K562 (cell line): ENCODE results near the gene SLC9A7. TPM values are rescaled to one million over a fixed set of nuclear protein-coding genes. Genes with fewer than 3 reads are reported as not detected.
A peak's percentile ranks its signal among the peaks of the same experiment; 100 is the strongest.

Experiments used
- ATAC-seq: fragments of 200-7000 bp; cut with Tn5 transposase; 3 replicates; pipeline ENCODE4 v1.9.1; 2020; ENCODE audit warnings: moderate library complexity
- BruUV-seq: library from RNA; stranded (reverse); fragments of 400-500 nt; replicated peaks from 2 replicates; lab custom pipeline; 2021; lab: Mats Ljungman, UMichigan
- CTCF ChIA-PET: fragments of 300-600 bp; formaldehyde crosslinking; extraction: SDS; loops from one replicate; lab custom pipeline; 2021; ENCODE audit warnings: low intra/inter-chr PET ratio; lab: Yijun Ruan, JAX
- POLR2A ChIA-PET: fragments of 300-600, 350-650 bp; sonication (Branson Sonifier 250); formaldehyde crosslinking; extraction: SDS; loops from one replicate; lab custom pipeline; 2021; ENCODE audit warnings: antibody characterized with exemption, inconsistent platforms; lab: Yijun Ruan, JAX
- DNase-seq, 4 experiments: peaks; one replicate each; pipeline versions ENCODE4 v3.0.0 to v3.0.0-alpha.2; 2011 to 2018; ENCODE audit warnings: low spot score in 3 of 4, mixed read lengths in 3 of 4; ENCODE audit errors: extremely low read depth in 1 of 4
- FAIRE-seq: peaks from 2 replicates; lab custom pipeline; 2011; peaks lifted over from hg19 to GRCh38; lab: Jason Lieb, UNC
- H2AFZ ChIP-seq: 2 replicates; pipeline ENCODE4 v1.6.0; 2011; ENCODE audit warnings: low read depth, low read length, control low read depth, inconsistent platforms
- H3K27ac ChIP-seq: fragments of 200-600 bp; 3 replicates; pipeline ENCODE4 v1.8.0; 2011; ENCODE audit warnings: low read depth, mild to moderate bottlenecking, control low read depth, inconsistent platforms, low read length, moderate library complexity, mixed read lengths; ENCODE audit errors: extremely low read depth
- H3K27me3 ChIP-seq, 2 experiments: fragments of 300-600 bp in 1 of 2; 2 replicates in 1 of 2; 3 replicates in 1 of 2; pipeline versions ENCODE4 v1.6.0 to v1.8.0; 2011; ENCODE audit warnings: inconsistent platforms in 2 of 2, low read length in 2 of 2, mild to moderate bottlenecking in 1 of 2, mixed read lengths in 1 of 2, moderate library complexity in 1 of 2; ENCODE audit not compliant: control insufficient read depth in 2 of 2, insufficient read depth in 2 of 2
- H3K36me3 ChIP-seq: fragments of 300-600 bp; 3 replicates; pipeline ENCODE4 v1.8.0; 2011; ENCODE audit warnings: mild to moderate bottlenecking, low read length, inconsistent platforms; ENCODE audit not compliant: control insufficient read depth, insufficient read depth
- H3K4me1 ChIP-seq, 2 experiments: fragments of 200-600 bp in 1 of 2; replicated peaks in 1 of 2; 2 replicates in 1 of 2; 3 replicates in 1 of 2; pipeline versions ENCODE4 v1.5.1 to v1.8.0; 2011; ENCODE audit warnings: inconsistent platforms in 2 of 2, low read length in 2 of 2, mild to moderate bottlenecking in 1 of 2, mixed read lengths in 1 of 2, moderate library complexity in 1 of 2; ENCODE audit not compliant: control insufficient read depth in 2 of 2, insufficient read depth in 2 of 2
- H3K4me2 ChIP-seq: 2 replicates; pipeline ENCODE4 v1.6.1; 2011; ENCODE audit warnings: low read length, control low read depth, inconsistent platforms, mixed read lengths; ENCODE audit not compliant: insufficient read depth
- H3K4me3 ChIP-seq: fragments of 200-600 bp; sonication (generic), shearing (Covaris generic); 2 replicates; pipeline ENCODE4 v1.5.1; 2016; ENCODE audit warnings: control low read depth, inconsistent platforms
- H3K79me2 ChIP-seq: fragments of 200-600 bp; 3 replicates; pipeline ENCODE4 v1.8.0; 2011; ENCODE audit warnings: low read length, inconsistent platforms; ENCODE audit not compliant: control insufficient read depth, insufficient read depth
- H3K9ac ChIP-seq, 2 experiments: 2 replicates each; pipeline versions ENCODE4 v1.6.0 to v1.6.1; 2011; ENCODE audit warnings: low read depth in 2 of 2, low read length in 2 of 2, control low read depth in 1 of 2, inconsistent platforms in 1 of 2, mild to moderate bottlenecking in 1 of 2, mixed read lengths in 1 of 2; ENCODE audit not compliant: insufficient read depth in 1 of 2
- H3K9me1 ChIP-seq: one replicate; pipeline ENCODE4 v1.6.0; 2011; ENCODE audit warnings: inconsistent platforms, mild to moderate bottlenecking, low read length, moderate library complexity; ENCODE audit not compliant: control insufficient read depth, insufficient read depth
- H3K9me3 ChIP-seq: replicated peaks from 2 replicates; pipeline ENCODE4 v1.5.1; 2011; ENCODE audit warnings: low read depth, low read length, inconsistent platforms; ENCODE audit not compliant: control insufficient read depth, insufficient read depth
- H4K20me1 ChIP-seq: replicated peaks from 2 replicates; pipeline ENCODE4 v1.6.1; 2011; ENCODE audit warnings: low read length, inconsistent platforms, mixed read lengths; ENCODE audit not compliant: control insufficient read depth, insufficient read depth
- FOXJ3 ChIP-seq: sonication (generic); formaldehyde crosslinking; IDR thresholded peaks from 2 replicates; pipeline ENCODE4 v1.4.0; 2020; ENCODE audit warnings: mild to moderate bottlenecking, missing genetic modification reagents
- ZFP36 ChIP-seq: fragments of 150-350 bp; IDR thresholded peaks from 2 replicates; pipeline ENCODE4 v1.6.1; 2018; ENCODE audit warnings: low read length, low read depth; ENCODE audit not compliant: partially characterized antibody
- ZNF263 ChIP-seq: sonication (generic); formaldehyde crosslinking; IDR thresholded peaks from 2 replicates; pipeline ENCODE4 v1.8.0; 2022; ENCODE audit warnings: mild to moderate bottlenecking, missing genetic modification reagents, borderline replicate concordance
- WGBS: fragments of 100-300 bp; shearing (Covaris generic); methylation state at CpG from one replicate; pipeline ENCODE4 v1.1.6; 2016; ENCODE audit warnings: low coverage, mixed read lengths; ENCODE audit not compliant: insufficient coverage; ENCODE audit errors: missing lambda C conversion rate; 5-methylcytosine and 5-hydroxymethylcytosine counted together
- in situ Hi-C: fragments of 300-500 bp; cut with MboI; formaldehyde crosslinking; loops from 4 replicates; pipeline ENCODE4 v1.15.0; 2018; ENCODE audit warnings: inconsistent platforms, mixed read lengths
- intact Hi-C: fragments of 100-400 bp; cut with micrococcal nuclease; formaldehyde crosslinking; loops from 2 replicates; pipeline ENCODE4 v1.14.2; 2022
- polyA plus RNA-seq, 8 experiments: library from polyadenylated mRNA; depleted of rRNA in 4 of 8; stranded (reverse) in 5 of 8; unstranded in 3 of 8; fragments of >200 nt; fragmentation: Nextera tagmentation in 2 of 8; fragmentation: Illumina TruSeq in 1 of 8; extraction: Ambion mirVana in 2 of 8; extraction: Trizol in 1 of 8; gene quantifications; 2 replicates each; pipeline versions ENCODE4 v1.2.1 to v1.2.3, GENCODE V29; 2011 to 2014; ENCODE audit warnings: inconsistent platforms in 1 of 8, missing spikeins in 1 of 8
- total RNA-seq, 7 experiments: library from RNA; depleted of rRNA in 6 of 7; stranded (reverse); fragments of >200 nt in 6 of 7; fragmentation: Illumina TruSeq in 2 of 7; extraction: Trizol in 2 of 7; gene quantifications; 2 replicates each; pipeline versions ENCODE4 v1.2.1 to v1.2.3, GENCODE V29; 2011 to 2021; ENCODE audit warnings: low replicate concordance in 1 of 7

The SLC9A7 gene
- total and polyA plus RNA-seq, 9 of the 15 experiments (the other 6 are each of a cell fraction or from before 2014, with no cell fraction given): 0.04 to 0.13 (median 0.09) TPM; not detected in 5

GRCh38 chrX:46759645-46759974 lies 692 bp upstream of the SLC9A7 start (continued):
- TF ChIP-seq FOXJ3 (CRISPR knock-in tag): no peak

GRCh38 chrX:46758163-46758955 lies 559 bp downstream of the SLC9A7 start:
- no peak overlapping the region for H2AFZ ChIP-seq
- H3K4me2 ChIP-seq: no peak overlapping the region
- no peak overlapping the region; a peak in 1 of 4 replicates for H3K9ac ChIP-seq
- no peaks in the 10 kb centered on the region for H3K79me2 ChIP-seq
- FAIRE-seq (no peak), DNase-seq (no peak), ATAC-seq (no peak)
- 0 out of 2 replicates have a peak overlapping the region, but pooled peaks have one; percentile 26 for H3K4me3 ChIP-seq
- no peaks in the 10 kb centered on the region for H3K36me3 ChIP-seq
- POLR2A ChIA-PET: no interaction called here
- intact Hi-C loops (loop anchor here (2.0 kb wide), 1 partner anchor 334 kb away; no protein-coding TSS in a partner anchor), in situ Hi-C loops (no loop called here)
- H3K27me3 ChIP-seq: peaks cover 0 to 8% of the 10 kb centered on the region in 2 experiments; a peak in 2 of 5 replicates
- no peaks in the 10 kb centered on the region for H4K20me1 ChIP-seq
- 27% methylated on average over 13 of the region's 47 CpGs for WGBS
- BruUV-seq: no TSS peak
- H3K27ac ChIP-seq: no peak overlapping the region
- no peaks in the 10 kb centered on the region for H3K9me3 ChIP-seq
- CTCF ChIA-PET: interaction anchor here (1.1 to 1.2 kb wide), 2 partner anchors 272 to 335 kb away, joined by 3 to 5 read pairs; no protein-coding TSS in a partner anchor
- no peak for TF ChIP-seq ZFP36
- TF ChIP-seq ZNF263: peak; percentile 24; the same call in 1 of the 2 replicates
- peaks cover 0 to 12% of the 10 kb centered on the region in 2 experiments; a peak in 2 of 5 replicates for H3K4me1 ChIP-seq
- no peaks in the 10 kb centered on the region for H3K9me1 ChIP-seq
